H1 (cell line): ENCODE data around the gene APOL1. TPM values are rescaled to one million over a fixed set of nuclear protein-coding genes. Genes with fewer than 3 reads are reported as not detected.

ENCODE experiments used
- CTCF ChIA-PET: fragments of 300-600 bp; sonication (Branson Sonifier 250); formaldehyde crosslinking; loops from one replicate; lab custom pipeline; 2021; ENCODE audit not compliant: partially characterized antibody; lab: Charles Lee
- POLR2A ChIA-PET: fragments of 300-600 bp; sonication (Branson Sonifier 250); formaldehyde crosslinking; loops from one replicate; lab custom pipeline; 2021; ENCODE audit warnings: inconsistent platforms; ENCODE audit not compliant: partially characterized antibody; lab: Charles Lee
- DNase-seq, 2 experiments: peaks; one replicate each; pipeline versions ENCODE4 v3.0.0 to v3.0.0-alpha.2; 2010 to 2022; ENCODE audit warnings: low spot score in 2 of 2, low read depth in 1 of 2, mixed read lengths in 1 of 2
- FAIRE-seq: peaks from 2 replicates; lab custom pipeline; 2011; peaks lifted over from hg19 to GRCh38; lab: Jason Lieb, UNC
- H2AFZ ChIP-seq: 2 replicates; pipeline ENCODE4 v1.8.1; 2012; ENCODE audit warnings: low read length, inconsistent platforms
- H2AK5ac ChIP-seq: 2 replicates; pipeline ENCODE4 v1.6.1; 2013; ENCODE audit warnings: low read depth, low read length
- H2BK120ac ChIP-seq: replicated peaks from 2 replicates; pipeline ENCODE3; 2013; ENCODE audit warnings: low read depth, low read length, inconsistent platforms
- H2BK12ac ChIP-seq: 2 replicates; pipeline ENCODE4 v1.6.1; 2013; ENCODE audit warnings: low read depth, low read length
- H2BK15ac ChIP-seq: 2 replicates; pipeline ENCODE4 v1.6.1; 2013; ENCODE audit warnings: low read length
- H2BK20ac ChIP-seq: 2 replicates; pipeline ENCODE4 v1.6.1; 2013; ENCODE audit warnings: low read length
- H2BK5ac ChIP-seq: 2 replicates; pipeline ENCODE4 v1.6.1; 2013; ENCODE audit warnings: low read depth, low read length
- H3K14ac ChIP-seq: 2 replicates; pipeline ENCODE4 v1.6.1; 2013; ENCODE audit warnings: inconsistent platforms; ENCODE audit not compliant: insufficient read length
- H3K18ac ChIP-seq: 2 replicates; pipeline ENCODE4 v1.6.1; 2013; ENCODE audit warnings: low read length; ENCODE audit errors: extremely low read depth
- H3K23ac ChIP-seq: 2 replicates; pipeline ENCODE4 v1.6.1; 2013; ENCODE audit warnings: inconsistent platforms; ENCODE audit not compliant: insufficient read length
- H3K23me2 ChIP-seq: 2 replicates; pipeline ENCODE4 v1.6.1; 2013; ENCODE audit warnings: low read depth, low read length
- H3K27ac ChIP-seq: 2 replicates; pipeline ENCODE4 v1.6.1; 2011; ENCODE audit warnings: low read depth, low read length, inconsistent platforms
- H3K27me3 ChIP-seq, 4 experiments: replicated peaks in 1 of 4; 1 replicate in 1 of 4; 2 replicates in 3 of 4; pipeline versions ENCODE4 v1.6.1 to v1.8.1; 2011 to 2013; ENCODE audit warnings: low read length in 3 of 4, mild to moderate bottlenecking in 3 of 4, inconsistent platforms in 2 of 4, mixed read lengths in 2 of 4, moderate library complexity in 1 of 4; ENCODE audit not compliant: control insufficient read depth in 3 of 4, insufficient read depth in 3 of 4; ENCODE audit errors: extremely low read depth in 1 of 4
- H3K36me3 ChIP-seq, 4 experiments: 2 replicates each; pipeline versions ENCODE4 v1.6.1 to v1.8.1; 2011 to 2013; ENCODE audit warnings: mild to moderate bottlenecking in 4 of 4, low read length in 3 of 4, moderate library complexity in 2 of 4, control low read depth in 1 of 4, inconsistent platforms in 1 of 4; ENCODE audit not compliant: insufficient read depth in 4 of 4, control insufficient read depth in 2 of 4
- H3K4ac ChIP-seq: replicated peaks from 2 replicates; pipeline ENCODE3; 2013; ENCODE audit warnings: low read length, low read depth, mixed read lengths, inconsistent platforms; ENCODE audit not compliant: insufficient read length
- H3K4me1 ChIP-seq, 4 experiments: replicated peaks in 1 of 4; 1 replicate in 1 of 4; 2 replicates in 3 of 4; pipeline versions ENCODE4 v1.6.1 to v1.8.1; 2011 to 2013; ENCODE audit warnings: low read length in 3 of 4, inconsistent platforms in 2 of 4, mixed read lengths in 1 of 4; ENCODE audit not compliant: insufficient read depth in 4 of 4, control insufficient read depth in 3 of 4
- H3K4me2 ChIP-seq, 2 experiments: 2 replicates each; pipeline versions ENCODE4 v1.6.1 to v1.8.1; 2011 to 2013; ENCODE audit warnings: low read depth in 2 of 2, low read length in 2 of 2, control low read depth in 1 of 2, inconsistent platforms in 1 of 2, mild to moderate bottlenecking in 1 of 2; ENCODE audit not compliant: insufficient read depth in 1 of 2
- H3K4me3 ChIP-seq, 4 experiments: fragments of 200-600, 300-600 bp in 1 of 4; sonication (generic), shearing (Covaris generic), sonication (Bioruptor Twin) in 1 of 4; 2 replicates each; pipeline versions ENCODE4 v1.5.1 to v1.8.1; 2011 to 2016; ENCODE audit warnings: low read length in 4 of 4, low read depth in 3 of 4, control low read depth in 2 of 4, inconsistent platforms in 2 of 4, mild to moderate bottlenecking in 2 of 4, mixed read lengths in 1 of 4, moderate library complexity in 1 of 4; ENCODE audit not compliant: insufficient read depth in 2 of 4; ENCODE audit errors: extremely low read depth in 1 of 4
- H3K56ac ChIP-seq: replicated peaks from 2 replicates; pipeline ENCODE3; 2013; ENCODE audit warnings: low read depth, mild to moderate bottlenecking, mixed read lengths, low read length, inconsistent platforms; ENCODE audit not compliant: insufficient read length
- H3K79me1 ChIP-seq: 2 replicates; pipeline ENCODE4 v1.6.1; 2013; ENCODE audit warnings: low read depth, low read length, control low read depth
- H3K79me2 ChIP-seq, 2 experiments: 2 replicates each; pipeline versions ENCODE4 v1.6.1 to v1.8.1; 2012 to 2013; ENCODE audit warnings: low read length in 2 of 2, mild to moderate bottlenecking in 2 of 2, inconsistent platforms in 1 of 2; ENCODE audit not compliant: insufficient read depth in 2 of 2, control insufficient read depth in 1 of 2
- H3K9ac ChIP-seq, 4 experiments: replicated peaks in 1 of 4; 1 replicate in 1 of 4; 2 replicates in 3 of 4; pipeline versions ENCODE4 v1.6.1 to v1.8.1; 2011 to 2013; ENCODE audit warnings: low read depth in 3 of 4, low read length in 3 of 4, control low read depth in 2 of 4, mild to moderate bottlenecking in 2 of 4, moderate library complexity in 2 of 4, inconsistent platforms in 1 of 4; ENCODE audit errors: extremely low read depth in 1 of 4
- H3K9me3 ChIP-seq, 2 experiments: 2 replicates each; pipeline versions ENCODE4 v1.6.1 to v1.8.1; 2012 to 2013; ENCODE audit warnings: mild to moderate bottlenecking in 2 of 2, moderate library complexity in 2 of 2, control low read depth in 1 of 2, inconsistent platforms in 1 of 2, low read depth in 1 of 2, low read length in 1 of 2, mixed read lengths in 1 of 2; ENCODE audit not compliant: insufficient read depth in 2 of 2
- H4K20me1 ChIP-seq, 2 experiments: replicated peaks in 1 of 2; 2 replicates each; pipeline versions ENCODE3 to v1.8.1; 2011 to 2013; ENCODE audit warnings: inconsistent platforms in 2 of 2, low read length in 2 of 2, mild to moderate bottlenecking in 1 of 2; ENCODE audit not compliant: insufficient read depth in 2 of 2, control insufficient read depth in 1 of 2
- H4K5ac ChIP-seq: 2 replicates; pipeline ENCODE4 v1.6.1; 2013; ENCODE audit warnings: low read length, low read depth, mixed read lengths, inconsistent platforms; ENCODE audit not compliant: insufficient read length
- H4K8ac ChIP-seq: 2 replicates; pipeline ENCODE4 v1.8.0; 2013; ENCODE audit warnings: mild to moderate bottlenecking, moderate library complexity, low read length, inconsistent platforms; ENCODE audit not compliant: insufficient read depth; ENCODE audit errors: extremely low read depth
- H4K91ac ChIP-seq: replicated peaks from 2 replicates; pipeline ENCODE3; 2013; ENCODE audit warnings: low read length, mixed read lengths, inconsistent platforms; ENCODE audit not compliant: insufficient read length
- ASH2L ChIP-seq: fragments of 200-600, 300-600 bp; sonication (generic); IDR thresholded peaks from one replicate; pipeline ENCODE4 v1.7.1; 2017; ENCODE audit warnings: low read length
- CBX5 ChIP-seq: fragments of 300-800, 300-1000 bp; sonication (generic); IDR thresholded peaks from 2 replicates; pipeline ENCODE4 v1.7.1; 2016; ENCODE audit warnings: antibody characterized with exemption, low read length, low read depth
- HDAC2 ChIP-seq, 2 experiments: fragments of 300-600 bp in 1 of 2; sonication (generic) in 1 of 2; IDR thresholded peaks; 2 replicates each; pipeline ENCODE4 v1.6.1; 2011 to 2012; ENCODE audit warnings: low read depth in 2 of 2, low read length in 2 of 2, mild to moderate bottlenecking in 2 of 2, moderate library complexity in 2 of 2, borderline replicate concordance in 1 of 2, inconsistent platforms in 1 of 2
- KDM4A ChIP-seq: IDR thresholded peaks from one replicate; pipeline ENCODE4 v1.7.1; 2012; ENCODE audit warnings: low read depth, mild to moderate bottlenecking, moderate library complexity, low read length, inconsistent platforms; ENCODE audit not compliant: severe bottlenecking
- KDM5A ChIP-seq: fragments of 200-600 bp; IDR thresholded peaks from 2 replicates; pipeline ENCODE4 v1.7.1; 2012; ENCODE audit warnings: mild to moderate bottlenecking, low read length, inconsistent platforms, mixed read lengths
- NRF1 ChIP-seq: IDR thresholded peaks from 2 replicates; pipeline ENCODE4 v1.6.1; 2011; ENCODE audit warnings: mild to moderate bottlenecking, low read depth, low read length, improper control_type of control experiment
- RAD21 ChIP-seq, 2 experiments: IDR thresholded peaks in 1 of 2; conservative IDR thresholded peaks in 1 of 2; 2 replicates each; pipeline ENCODE4 v1.6.1; 2011; ENCODE audit warnings: low read depth in 2 of 2, low read length in 2 of 2, improper control_type of control experiment in 1 of 2, inconsistent platforms in 1 of 2, mild to moderate bottlenecking in 1 of 2, moderate library complexity in 1 of 2
- RFX5 ChIP-seq: IDR thresholded peaks from 2 replicates; pipeline ENCODE4 v1.6.1; 2011; ENCODE audit warnings: low read depth, low read length, improper control_type of control experiment, borderline replicate concordance
- SP2 ChIP-seq: IDR thresholded peaks from 2 replicates; pipeline ENCODE4 v1.6.1; 2012; ENCODE audit warnings: mild to moderate bottlenecking, low read length, inconsistent platforms
- SRF ChIP-seq: IDR thresholded peaks from 2 replicates; pipeline ENCODE4 v1.6.1; 2011; ENCODE audit warnings: mild to moderate bottlenecking, low read depth, low read length, moderate library complexity
- WGBS, 2 experiments: shearing (Covaris generic) in 1 of 2; methylation state at CpG; one replicate each; pipeline versions ENCODE4 v1.1.6 to v1.1.7; 2013 to 2015; ENCODE audit warnings: low lambda C conversion rate in 2 of 2, mixed read lengths in 2 of 2, inconsistent platforms in 1 of 2, low coverage in 1 of 2, missing lambda C conversion rate in 1 of 2; ENCODE audit not compliant: insufficient replicate concordance in 2 of 2, insufficient coverage in 1 of 2, insufficient read length in 1 of 2; ENCODE audit errors: extremely low coverage in 1 of 2, missing lambda C conversion rate in 1 of 2; 5-methylcytosine and 5-hydroxymethylcytosine counted together
- polyA plus RNA-seq, 7 experiments: library from polyadenylated mRNA; depleted of rRNA in 3 of 7; stranded (reverse) in 5 of 7; unstranded in 2 of 7; fragments of >200 nt in 5 of 7; fragments of 200-250 nt in 2 of 7; gene quantifications; 1 replicate in 5 of 7; 2 replicates in 1 of 7; 4 replicates in 1 of 7; pipeline versions ENCODE4 v1.2.1 to v1.2.3, GENCODE V29; 2011 to 2013; ENCODE audit warnings: missing spikeins in 2 of 7, mixed read lengths in 2 of 7
- total RNA-seq: library from RNA; stranded (reverse); fragmentation: NEBNext Ultra II Directional; extraction: Animal tissue kit (Norgen Biotek cat#: 25700); gene quantifications from 2 replicates; pipeline ENCODE4 v1.2.1, GENCODE V29; 2021
- TF ChIP-seq, protein P1 (sequence below), 3 experiments: IDR thresholded peaks; 1 replicate in 2 of 3; 2 replicates in 1 of 3; pipeline versions ENCODE4 v1.5.1 to v1.6.1; 2011; ENCODE audit warnings: low read length in 3 of 3, mild to moderate bottlenecking in 3 of 3, inconsistent platforms in 2 of 3, low read depth in 1 of 3, moderate library complexity in 1 of 3; ENCODE audit not compliant: insufficient read depth in 1 of 3; ENCODE audit errors: control extremely low read depth in 1 of 3

Gene APOL1
- total and polyA plus RNA-seq, 2 of the 8 experiments (the other 6 are each of a cell fraction or from before 2014, with no cell fraction given) = not detected

DNA sequence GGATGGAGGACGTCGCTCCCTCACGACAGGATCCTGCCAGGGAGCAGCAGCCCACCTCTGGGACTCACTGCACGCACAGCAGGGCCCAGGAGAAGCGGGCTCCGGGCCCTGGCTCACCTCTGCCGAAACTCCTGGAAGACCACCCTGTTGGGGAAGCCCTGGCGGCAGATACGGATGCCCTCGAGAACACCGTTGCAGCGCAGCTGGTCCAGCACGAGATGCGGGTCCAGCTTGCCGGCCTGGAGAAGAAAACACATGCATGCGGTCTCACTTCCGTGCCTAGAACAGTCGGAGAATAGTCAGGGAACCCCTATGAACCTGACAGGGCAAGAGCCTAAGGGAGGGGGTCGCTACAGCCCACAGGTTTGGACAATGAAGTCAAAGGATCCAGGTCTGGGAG, 52.9 kb downstream of the APOL1 start:
- no peaks in the 10 kb centered on the region for H3K79me2 ChIP-seq
- no peak for TF ChIP-seq KDM5A
- no peak for TF ChIP-seq SP2
- no peak for TF ChIP-seq RFX5
- TF ChIP-seq SRF = no peak
- TF ChIP-seq, protein P1, sequence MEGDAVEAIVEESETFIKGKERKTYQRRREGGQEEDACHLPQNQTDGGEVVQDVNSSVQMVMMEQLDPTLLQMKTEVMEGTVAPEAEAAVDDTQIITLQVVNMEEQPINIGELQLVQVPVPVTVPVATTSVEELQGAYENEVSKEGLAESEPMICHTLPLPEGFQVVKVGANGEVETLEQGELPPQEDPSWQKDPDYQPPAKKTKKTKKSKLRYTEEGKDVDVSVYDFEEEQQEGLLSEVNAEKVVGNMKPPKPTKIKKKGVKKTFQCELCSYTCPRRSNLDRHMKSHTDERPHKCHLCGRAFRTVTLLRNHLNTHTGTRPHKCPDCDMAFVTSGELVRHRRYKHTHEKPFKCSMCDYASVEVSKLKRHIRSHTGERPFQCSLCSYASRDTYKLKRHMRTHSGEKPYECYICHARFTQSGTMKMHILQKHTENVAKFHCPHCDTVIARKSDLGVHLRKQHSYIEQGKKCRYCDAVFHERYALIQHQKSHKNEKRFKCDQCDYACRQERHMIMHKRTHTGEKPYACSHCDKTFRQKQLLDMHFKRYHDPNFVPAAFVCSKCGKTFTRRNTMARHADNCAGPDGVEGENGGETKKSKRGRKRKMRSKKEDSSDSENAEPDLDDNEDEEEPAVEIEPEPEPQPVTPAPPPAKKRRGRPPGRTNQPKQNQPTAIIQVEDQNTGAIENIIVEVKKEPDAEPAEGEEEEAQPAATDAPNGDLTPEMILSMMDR (IDR thresholded peaks at IDR 0.05; ENCODE audit: control extremely low read depth in 1 of 3, insufficient read depth in 1 of 3, low read depth in 1 of 3, low read length in 3 of 3) = no peak
- TF ChIP-seq NRF1 = no peak
- TF ChIP-seq HDAC2 (IDR thresholded peaks at IDR 0.05; ENCODE audit: borderline replicate concordance in 1 of 2, low read depth in 2 of 2, low read length in 2 of 2) = no peak
- no peak for TF ChIP-seq ASH2L
- TF ChIP-seq KDM4A = no peak
- TF ChIP-seq RAD21 (IDR thresholded peaks at IDR 0.05 in 1 of 2, conservative IDR thresholded peaks at IDR 0.05 in 1 of 2; ENCODE audit: low read depth in 2 of 2, low read length in 2 of 2) = no peak
- no peak for TF ChIP-seq CBX5

More for the DNA sequence above, 52.9 kb downstream of the APOL1 start:
- no peak overlapping the region for H3K4ac ChIP-seq
- FAIRE-seq (no peak), DNase-seq (no peak)
- no peaks in the 10 kb centered on the region for H3K4me1 ChIP-seq
- H3K9ac ChIP-seq = no peak overlapping the region
- peaks cover 3 to 10% of the 10 kb centered on the region in 2 experiments for H4K20me1 ChIP-seq
- H2BK15ac ChIP-seq = no peak overlapping the region
- H3K4me2 ChIP-seq = no peak overlapping the region
- H3K36me3 ChIP-seq = peaks cover 35 to 80% (median 73%) of the 10 kb centered on the region in 4 experiments
- H3K27ac ChIP-seq = no peak overlapping the region
- H3K4me3 ChIP-seq = no peak overlapping the region
- H3K79me1 ChIP-seq = no peaks in the 10 kb centered on the region
- CTCF ChIA-PET = interaction anchor here (0.9 to 17.3 kb wide), 4 partner anchors 19 to 165 kb away, joined by 3 to 159 read pairs (median 8); no protein-coding TSS in a partner anchor
- no peak overlapping the region for H4K8ac ChIP-seq
- no peak overlapping the region; the same call in 1 of the 2 replicates for H2BK5ac ChIP-seq
- no peak overlapping the region for H3K14ac ChIP-seq
- no peak overlapping the region for H2AK5ac ChIP-seq
- H2BK120ac ChIP-seq = no peak overlapping the region
- no peak overlapping the region for H3K56ac ChIP-seq
- POLR2A ChIA-PET = interaction anchor here (0.8 to 2.0 kb wide), 2 partner anchors 12 to 56 kb away, joined by 3 to 6 read pairs; no protein-coding TSS in a partner anchor
- H4K5ac ChIP-seq = no peak overlapping the region
- 95% methylated on average over 16 of the region's 19 CpGs; no CpG with 5 or more reads in 1 of the 2 experiments for WGBS, 2 experiments
- no peak overlapping the region for H2BK12ac ChIP-seq
- no peaks in the 10 kb centered on the region for H3K23me2 ChIP-seq
- no peak overlapping the region for H3K18ac ChIP-seq
- no peaks in the 10 kb centered on the region for H3K9me3 ChIP-seq
- H2AFZ ChIP-seq = no peak overlapping the region
- no peak overlapping the region for H2BK20ac ChIP-seq
- no peak overlapping the region for H3K23ac ChIP-seq
- H3K27me3 ChIP-seq = no peaks in the 10 kb centered on the region
- no peak overlapping the region for H4K91ac ChIP-seq
